Measurements from ENCODE around the gene NRGN.

Gene NRGN

GRCh38 chr11:124748100-124748418 is 8.3 kb downstream of the NRGN start:
- H4K12ac ChIP-seq (ENCODE audit: low read depth, low read length) = no peak overlapping the region
- no peak overlapping the region for H3K9ac ChIP-seq (ENCODE audit: low read length)
- H3K4me1 ChIP-seq (ENCODE audit: control insufficient read depth in 1 of 2, insufficient read depth in 2 of 2, low read length in 2 of 2) = peaks cover 6 to 12% of the 10 kb centered on the region in 2 experiments
- no peak overlapping the region for H3K4me3 ChIP-seq (ENCODE audit: low read depth, low read length)
- H2BK120ac ChIP-seq (ENCODE audit: insufficient read depth, low read length, poor library complexity) = no peak overlapping the region
- WGBS (ENCODE audit: extremely low coverage, insufficient coverage, insufficient read length) = no CpG with 5 or more reads among the region's 7 CpGs
- no peak overlapping the region for H3K23ac ChIP-seq (ENCODE audit: low read length)
- peaks cover 2% of the 10 kb centered on the region for H3K9me3 ChIP-seq (ENCODE audit: insufficient read depth, low read depth, low read length)
- H2AK5ac ChIP-seq (ENCODE audit: low read length) = no peak overlapping the region
- no peak overlapping the region for H2BK5ac ChIP-seq (ENCODE audit: low read depth, low read length, poor library complexity)
- H3K79me2 ChIP-seq (ENCODE audit: control insufficient read depth, insufficient read depth, low read length, poor library complexity) = no peaks in the 10 kb centered on the region
- H3K14ac ChIP-seq (ENCODE audit: low read length) = no peak overlapping the region
- H2BK12ac ChIP-seq (ENCODE audit: low read length) = no peak overlapping the region
- no peak overlapping the region for H4K91ac ChIP-seq (ENCODE audit: low read depth, low read length)
- no peak for DNase-seq
- no peak overlapping the region for H4K8ac ChIP-seq (ENCODE audit: low read depth, low read length)
- no peak overlapping the region for H3K18ac ChIP-seq (ENCODE audit: low read length)
- no peak overlapping the region for H3K4ac ChIP-seq (ENCODE audit: low read depth, low read length)
- no peak overlapping the region for H2AFZ ChIP-seq (ENCODE audit: insufficient read depth, low read length, poor library complexity)
- no peaks in the 10 kb centered on the region for H3K79me1 ChIP-seq (ENCODE audit: low read length)
- H3K36me3 ChIP-seq (ENCODE audit: control insufficient read depth in 1 of 2, insufficient read depth in 2 of 2, low read length in 2 of 2) = no peaks in the 10 kb centered on the region
- H3K27me3 ChIP-seq (ENCODE audit: insufficient read depth, low read length) = peaks cover 79% of the 10 kb centered on the region
- no peak overlapping the region for H3K27ac ChIP-seq (ENCODE audit: low read depth, low read length)
- no peak overlapping the region for H3K4me2 ChIP-seq (ENCODE audit: low read length)

GRCh38 chr11:124748481-124749343 is 9.0 kb downstream of the NRGN start:
- Histone ChIP-seq H3K9ac (ENCODE audit: low read length) (no peak overlapping the region), H2BK5ac (ENCODE audit: low read depth, low read length, poor library complexity) (no peak overlapping the region), H4K91ac (ENCODE audit: low read depth, low read length) (no peak overlapping the region), H3K4me3 (ENCODE audit: low read depth, low read length) (no peak overlapping the region), H3K18ac (ENCODE audit: low read length) (no peak overlapping the region), H3K79me2 (ENCODE audit: control insufficient read depth, insufficient read depth, low read length, poor library complexity) (no peaks in the 10 kb centered on the region), H3K9me3 (ENCODE audit: insufficient read depth, low read depth, low read length) (peaks cover 6% of the 10 kb centered on the region), H3K4me2 (ENCODE audit: low read length) (no peak overlapping the region), H4K8ac (ENCODE audit: low read depth, low read length) (no peak overlapping the region), H3K36me3 (ENCODE audit: control insufficient read depth in 1 of 2, insufficient read depth in 2 of 2, low read length in 2 of 2) (no peaks in the 10 kb centered on the region), H3K79me1 (ENCODE audit: low read length) (no peaks in the 10 kb centered on the region), H2BK120ac (ENCODE audit: insufficient read depth, low read length, poor library complexity) (no peak overlapping the region), H3K27ac (ENCODE audit: low read depth, low read length) (no peak overlapping the region), H3K4ac (ENCODE audit: low read depth, low read length) (no peak overlapping the region), H2AFZ (ENCODE audit: insufficient read depth, low read length, poor library complexity) (no peak overlapping the region), H3K23ac (ENCODE audit: low read length) (no peak overlapping the region), H2BK12ac (ENCODE audit: low read length) (no peak overlapping the region), H3K14ac (ENCODE audit: low read length) (no peak overlapping the region), H3K27me3 (ENCODE audit: insufficient read depth, low read length) (peaks cover 75% of the 10 kb centered on the region), H4K12ac (ENCODE audit: low read depth, low read length) (no peak overlapping the region), H3K4me1 (ENCODE audit: control insufficient read depth in 1 of 2, insufficient read depth in 2 of 2, low read length in 2 of 2) (peaks cover 6 to 12% of the 10 kb centered on the region in 2 experiments), H2AK5ac (ENCODE audit: low read length) (no peak overlapping the region)
- WGBS (ENCODE audit: extremely low coverage, insufficient coverage, insufficient read length) = no CpG with 5 or more reads among the region's 12 CpGs
- no peak for DNase-seq

GRCh38 chr11:124749912-124750311 is 10.2 kb downstream of the NRGN start:
- no peak overlapping the region for H2AK5ac ChIP-seq (ENCODE audit: low read length)
- no peaks in the 10 kb centered on the region for H3K36me3 ChIP-seq (ENCODE audit: control insufficient read depth in 1 of 2, insufficient read depth in 2 of 2, low read length in 2 of 2)
- peaks cover 6% of the 10 kb centered on the region for H3K9me3 ChIP-seq (ENCODE audit: insufficient read depth, low read depth, low read length)
- H2AFZ ChIP-seq (ENCODE audit: insufficient read depth, low read length, poor library complexity) = no peak overlapping the region
- H3K27me3 ChIP-seq (ENCODE audit: insufficient read depth, low read length) = peaks cover 68% of the 10 kb centered on the region
- no peak overlapping the region for H3K23ac ChIP-seq (ENCODE audit: low read length)
- no peak overlapping the region for H3K9ac ChIP-seq (ENCODE audit: low read length)
- peaks cover 6 to 12% of the 10 kb centered on the region in 2 experiments for H3K4me1 ChIP-seq (ENCODE audit: control insufficient read depth in 1 of 2, insufficient read depth in 2 of 2, low read length in 2 of 2)
- no peak overlapping the region for H4K12ac ChIP-seq (ENCODE audit: low read depth, low read length)
- no peaks in the 10 kb centered on the region for H3K79me2 ChIP-seq (ENCODE audit: control insufficient read depth, insufficient read depth, low read length, poor library complexity)
- no CpG with 5 or more reads among the region's 1 CpG for WGBS (ENCODE audit: extremely low coverage, insufficient coverage, insufficient read length)
- H4K91ac ChIP-seq (ENCODE audit: low read depth, low read length) = no peak overlapping the region
- H3K14ac ChIP-seq (ENCODE audit: low read length) = no peak overlapping the region
- no peak overlapping the region for H3K27ac ChIP-seq (ENCODE audit: low read depth, low read length)
- no peak for DNase-seq
- no peak overlapping the region for H3K4me2 ChIP-seq (ENCODE audit: low read length)
- no peak overlapping the region for H3K18ac ChIP-seq (ENCODE audit: low read length)
- no peak overlapping the region for H2BK12ac ChIP-seq (ENCODE audit: low read length)
- no peak overlapping the region for H3K4ac ChIP-seq (ENCODE audit: low read depth, low read length)
- H3K4me3 ChIP-seq (ENCODE audit: low read depth, low read length) = no peak overlapping the region
- H3K79me1 ChIP-seq (ENCODE audit: low read length) = no peaks in the 10 kb centered on the region
- H2BK5ac ChIP-seq (ENCODE audit: low read depth, low read length, poor library complexity) = no peak overlapping the region
- H2BK120ac ChIP-seq (ENCODE audit: insufficient read depth, low read length, poor library complexity) = no peak overlapping the region
- no peak overlapping the region for H4K8ac ChIP-seq (ENCODE audit: low read depth, low read length)

- H3K36me3 ChIP-seq (ENCODE audit: control insufficient read depth in 1 of 2, insufficient read depth in 2 of 2, low read length in 2 of 2) = no peaks in the 10 kb centered on the region
- H3K4me1 ChIP-seq (ENCODE audit: control insufficient read depth in 1 of 2, insufficient read depth in 2 of 2, low read length in 2 of 2) = peaks cover 2 to 7% of the 10 kb centered on the region in 2 experiments
- H4K12ac ChIP-seq (ENCODE audit: low read depth, low read length) = no peak overlapping the region
- H3K18ac ChIP-seq (ENCODE audit: low read length) = no peak overlapping the region
- peaks cover 59% of the 10 kb centered on the region for H3K27me3 ChIP-seq (ENCODE audit: insufficient read depth, low read length)
- H3K4me2 ChIP-seq (ENCODE audit: low read length) = no peak overlapping the region
- no peak overlapping the region for H3K4ac ChIP-seq (ENCODE audit: low read depth, low read length)
- no peak overlapping the region for H3K14ac ChIP-seq (ENCODE audit: low read length)
- H3K9ac ChIP-seq (ENCODE audit: low read length) = no peak overlapping the region
- no peak overlapping the region for H2BK120ac ChIP-seq (ENCODE audit: insufficient read depth, low read length, poor library complexity)
- no peaks in the 10 kb centered on the region for H3K79me1 ChIP-seq (ENCODE audit: low read length)
- no peak overlapping the region for H3K27ac ChIP-seq (ENCODE audit: low read depth, low read length)
- DNase-seq = no peak
- no peak overlapping the region for H4K91ac ChIP-seq (ENCODE audit: low read depth, low read length)
- H3K4me3 ChIP-seq (ENCODE audit: low read depth, low read length) = no peak overlapping the region
- H2BK5ac ChIP-seq (ENCODE audit: low read depth, low read length, poor library complexity) = no peak overlapping the region
- H2AFZ ChIP-seq (ENCODE audit: insufficient read depth, low read length, poor library complexity) = no peak overlapping the region
- peaks cover 6% of the 10 kb centered on the region for H3K9me3 ChIP-seq (ENCODE audit: insufficient read depth, low read depth, low read length)
- H2BK12ac ChIP-seq (ENCODE audit: low read length) = no peak overlapping the region
- no peak overlapping the region for H3K23ac ChIP-seq (ENCODE audit: low read length)
- no peaks in the 10 kb centered on the region for H3K79me2 ChIP-seq (ENCODE audit: control insufficient read depth, insufficient read depth, low read length, poor library complexity)
- H2AK5ac ChIP-seq (ENCODE audit: low read length) = no peak overlapping the region
- no CpG with 5 or more reads among the region's 11 CpGs for WGBS (ENCODE audit: extremely low coverage, insufficient coverage, insufficient read length)
- H4K8ac ChIP-seq (ENCODE audit: low read depth, low read length) = no peak overlapping the region
These were observed 11.6 kb downstream of the NRGN start for GRCh38 chr11:124751391-124751740.

Measured in trophoblast cell (in vitro differentiated cells and primary cell).